A549 (cell line): Measurements from ENCODE around the gene SLC23A2. TPM values are rescaled to one million over a fixed set of nuclear protein-coding genes. Genes with fewer than 3 reads are reported as not detected.

Experiments used
- ATAC-seq, 2 experiments: fragments of 200-7000 bp in 1 of 2; fragments of >200 bp in 1 of 2; cut with Nextera tagmentation in 1 of 2; cut with Tn5 transposase in 1 of 2; 3 replicates each; pipeline versions ENCODE4 v1.8.0 to v1.9.1; 2018 to 2020; ENCODE audit warnings: mild to moderate bottlenecking in 1 of 2, moderate library complexity in 1 of 2
- CTCF ChIA-PET: fragments of 300-600 bp; sonication (Branson Sonifier 250); formaldehyde crosslinking; extraction: SDS; loops from one replicate; lab custom pipeline; 2021; ENCODE audit warnings: antibody characterized with exemption, inconsistent platforms; lab: Yijun Ruan, JAX
- POLR2A ChIA-PET: fragments of 350-600 bp; formaldehyde crosslinking; extraction: SDS; loops from one replicate; lab custom pipeline; 2021; ENCODE audit warnings: antibody characterized with exemption, inconsistent platforms; lab: Yijun Ruan, JAX
- DNase-seq, 2 experiments: peaks; one replicate each; pipeline versions ENCODE4 v3.0.0 to v3.0.0-alpha.2; 2011 to 2016; ENCODE audit warnings: low read depth in 1 of 2, low spot score in 1 of 2
- FAIRE-seq: peaks from 2 replicates; lab custom pipeline; 2011; peaks lifted over from hg19 to GRCh38; lab: Jason Lieb, UNC
- H3K27ac ChIP-seq, 2 experiments: fragments of >200 bp; sonication (Bioruptor Twin); formaldehyde crosslinking; 3 replicates each; pipeline ENCODE4 v1.5.1; 2016 to 2017
- H3K4me1 ChIP-seq: fragments of >200 bp; sonication (Bioruptor Twin); formaldehyde crosslinking; 3 replicates; pipeline ENCODE4 v1.6.1; 2016
- H3K4me2 ChIP-seq: fragments of >200 bp; sonication (Bioruptor Twin); formaldehyde crosslinking; 3 replicates; pipeline ENCODE4 v1.6.1; 2016
- H3K4me3 ChIP-seq: fragments of >200 bp; sonication (Bioruptor Twin); formaldehyde crosslinking; 3 replicates; pipeline ENCODE4 v1.5.1; 2016
- H3K9me3 ChIP-seq: fragments of >200 bp; sonication (Bioruptor Twin); formaldehyde crosslinking; 3 replicates; pipeline ENCODE4 v1.6.1; 2016
- BHLHE40 ChIP-seq: IDR thresholded peaks from 2 replicates; pipeline ENCODE4 v1.6.1; 2012; ENCODE audit warnings: low read depth, low read length, inconsistent platforms
- CHD2 ChIP-seq: fragments of 150-350 bp; IDR thresholded peaks from 2 replicates; pipeline ENCODE4 v1.6.1; 2014; ENCODE audit warnings: low read length; ENCODE audit not compliant: partially characterized antibody
- CTCF ChIP-seq: fragments of >200 bp; sonication (Bioruptor Twin); formaldehyde crosslinking; IDR thresholded peaks from 3 replicates; pipeline ENCODE4 v1.5.1; 2016
- ELK1 ChIP-seq: fragments of 150-350 bp; IDR thresholded peaks from 2 replicates; pipeline ENCODE4 v1.6.1; 2014; ENCODE audit warnings: low read depth, mild to moderate bottlenecking, low read length
- HES2 ChIP-seq: fragments of >200 bp; sonication (Bioruptor Twin); formaldehyde crosslinking; IDR thresholded peaks from 2 replicates; pipeline ENCODE4 v1.6.1; 2016
- JUN ChIP-seq, 2 experiments: fragments of >200 bp; sonication (Bioruptor Twin); formaldehyde crosslinking; IDR thresholded peaks; 2 replicates in 1 of 2; 3 replicates in 1 of 2; pipeline ENCODE4 v1.6.1; 2016 to 2017
- JUNB ChIP-seq: fragments of >200 bp; sonication (Bioruptor Twin); formaldehyde crosslinking; IDR thresholded peaks from 2 replicates; pipeline ENCODE4 v1.6.1; 2016
- KDM1A ChIP-seq: fragments of 200-600 bp; sonication (generic); IDR thresholded peaks from 2 replicates; pipeline ENCODE4 v1.6.1; 2016; ENCODE audit warnings: low read depth, mild to moderate bottlenecking
- KDM5A ChIP-seq: fragments of 200-600 bp; sonication (generic); IDR thresholded peaks from 2 replicates; pipeline ENCODE4 v1.6.1; 2016; ENCODE audit warnings: antibody characterized with exemption, mild to moderate bottlenecking
- MAFK ChIP-seq: fragments of 450-650 bp; IDR thresholded peaks from 2 replicates; pipeline ENCODE4 v1.6.1; 2014; ENCODE audit not compliant: partially characterized antibody
- NPAS2 ChIP-seq: fragments of 250-450 bp; sonication (Bioruptor Pico); IDR thresholded peaks from 2 replicates; pipeline ENCODE4 v1.8.0; 2022; ENCODE audit warnings: mild to moderate bottlenecking, moderate library complexity, borderline replicate concordance
- PHF8 ChIP-seq: fragments of 200-600 bp; sonication (generic); IDR thresholded peaks from 2 replicates; pipeline ENCODE4 v1.6.1; 2016; ENCODE audit warnings: low read depth, mild to moderate bottlenecking, antibody characterized with exemption, moderate library complexity, borderline replicate concordance
- TFCP2L1 ChIP-seq: fragments of 250-450 bp; sonication (Bioruptor Pico); IDR thresholded peaks from 2 replicates; pipeline ENCODE4 v1.5.0; 2021; ENCODE audit warnings: mild to moderate bottlenecking
- USF2 ChIP-seq: fragments of 450-650 bp; IDR thresholded peaks from 2 replicates; pipeline ENCODE4 v1.6.1; 2014; ENCODE audit warnings: antibody characterized with exemption
- ZC3H11A ChIP-seq: fragments of 450-650 bp; IDR thresholded peaks from 2 replicates; pipeline ENCODE4 v1.6.1; 2014; ENCODE audit warnings: antibody characterized with exemption, mild to moderate bottlenecking
- ZNF302 ChIP-seq: fragments of 250-450 bp; sonication (Bioruptor Pico); IDR thresholded peaks from 2 replicates; pipeline ENCODE4 v1.9.0; 2021; ENCODE audit warnings: inconsistent platforms, mild to moderate bottlenecking, moderate library complexity
- ZSCAN20 ChIP-seq: fragments of 250-450 bp; sonication (Bioruptor Pico); IDR thresholded peaks from 2 replicates; pipeline ENCODE4 v1.8.0; 2022; ENCODE audit warnings: mild to moderate bottlenecking, moderate library complexity
- WGBS: methylation state at CpG from one replicate; pipeline ENCODE4 v1.1.6; 2017; ENCODE audit errors: missing lambda C conversion rate; 5-methylcytosine and 5-hydroxymethylcytosine counted together
- polyA plus RNA-seq, 4 experiments: library from polyadenylated mRNA; depleted of rRNA in 3 of 4; stranded (reverse); fragments of >200 nt; fragmentation: RNase III in 1 of 4; extraction: RNeasy Plus Mini Kit Qiagen cat#74134 plus additional on column Dnase treatment in 1 of 4; gene quantifications; 2 replicates in 3 of 4; 3 replicates in 1 of 4; pipeline ENCODE4 v1.2.3, GENCODE V29; 2011 to 2017

SLC23A2 gene
- polyA plus RNA-seq, 2 of the 4 experiments (the other 2 are of a cell fraction): 13.1 to 47.8 TPM

GRCh38 chr20:4836935-4837334, 164.4 kb downstream of the SLC23A2 start (continued):
- TF ChIP-seq ELK1 (no peak), HES2 (no peak), NPAS2 (CRISPR knock-in tag) (no peak), TFCP2L1 (no peak), KDM5A (no peak)

GRCh38 chr20:4836473-4836872, 164.8 kb downstream of the SLC23A2 start:
- CTCF ChIA-PET: interaction anchor here (0.7 to 2.0 kb wide), 5 partner anchors 9 to 264 kb away, joined by 3 to 8 read pairs (median 4); no protein-coding TSS in a partner anchor

GRCh38 chr20:4835244-4836177, 165.8 kb downstream of the SLC23A2 start:
- ATAC-seq: peak in 1 of 2 experiments; percentile 23; a peak in 2 of 6 replicates
- CTCF ChIA-PET: interaction anchor here (1.2 to 2.0 kb wide), 3 partner anchors 8 to 265 kb away, joined by 4 to 8 read pairs (median 4); no protein-coding TSS in a partner anchor
- FAIRE-seq: no peak
- POLR2A ChIA-PET: no interaction called here
- DNase-seq: no peak
- Histone ChIP-seq H3K4me3 (no peak overlapping the region), H3K9me3 (no peaks in the 10 kb centered on the region), H3K4me2 (no peak overlapping the region), H3K4me1 (no peaks in the 10 kb centered on the region), H3K27ac (no peak overlapping the region)
- 69% methylated on average over 16 of the region's 16 CpGs for WGBS
- TF ChIP-seq ZNF302 (CRISPR knock-in tag) (no peak), BHLHE40 (no peak), TFCP2L1 (no peak), JUN (IDR thresholded peaks at IDR 0.05) (no peak)

More at GRCh38 chr20:4836473-4836872, 164.8 kb downstream of the SLC23A2 start:
- WGBS: 69% methylated on average over 6 of the region's 6 CpGs
- H3K9me3 ChIP-seq: no peaks in the 10 kb centered on the region
- H3K4me1 ChIP-seq: no peaks in the 10 kb centered on the region
- DNase-seq (no peak), FAIRE-seq (no peak), ATAC-seq (no peak)
- H3K27ac ChIP-seq: no peak overlapping the region
- no peak overlapping the region for H3K4me2 ChIP-seq
- POLR2A ChIA-PET: no interaction called here
- TF ChIP-seq CTCF (no peak), JUNB (no peak), ZC3H11A (no peak), JUN (IDR thresholded peaks at IDR 0.05) (no peak), KDM1A (no peak), MAFK (no peak), USF2 (no peak), CHD2 (no peak), PHF8 (no peak), ZSCAN20 (CRISPR knock-in tag) (no peak)
- no peak overlapping the region for H3K4me3 ChIP-seq
